ENCODE results near the gene SORCS2. TPM values are rescaled to one million over a fixed set of nuclear protein-coding genes. Genes with fewer than 3 reads are reported as not detected.
A peak's percentile ranks its signal among the peaks of the same experiment; 100 is the strongest.

The SORCS2 gene
- total and polyA plus RNA-seq, 2 of the 4 experiments (the other 2 are of a cell fraction) = 0.36 to 0.62 TPM

DNA sequence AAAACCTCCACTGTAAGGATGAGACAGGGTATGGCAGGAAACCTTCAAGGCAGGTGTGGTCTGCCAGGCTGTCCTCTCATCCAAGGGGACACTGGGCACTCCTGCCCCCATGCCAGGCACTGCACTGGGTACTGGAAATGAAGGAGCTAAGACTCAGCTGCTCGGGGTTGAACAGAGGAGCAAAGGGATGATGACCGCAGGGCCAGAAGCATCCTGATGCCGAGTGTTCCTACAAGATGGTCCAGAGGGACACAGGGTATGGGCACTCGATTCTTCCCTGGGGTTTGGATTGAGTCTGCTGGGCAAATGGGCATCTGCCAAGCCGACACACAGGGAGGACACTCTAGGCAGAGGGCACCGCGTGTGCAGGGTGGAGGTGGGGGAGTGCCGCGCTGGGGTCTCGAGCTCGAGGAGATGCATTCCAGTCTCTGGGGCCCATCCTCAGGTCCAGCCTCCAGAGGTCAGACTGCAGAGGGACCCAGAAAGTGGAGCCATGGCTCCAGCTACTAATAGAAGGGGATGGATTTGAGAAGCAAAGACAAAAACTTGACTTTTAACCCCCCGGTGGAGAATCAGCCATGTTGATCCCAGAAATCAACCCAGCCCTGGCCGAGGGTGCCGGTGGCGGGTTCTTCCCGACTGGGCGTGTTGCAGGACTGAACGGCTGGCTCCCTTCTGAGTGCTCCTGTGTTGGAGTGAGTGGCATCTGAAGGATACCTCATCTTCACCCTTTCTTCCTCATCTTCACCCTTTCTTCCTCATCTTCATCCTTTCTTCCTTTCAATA lies 500.3 kb downstream of the SORCS2 start:
- intact Hi-C loops (cut with micrococcal nuclease) = no loop called here
- no peak overlapping the region for H3K18ac ChIP-seq (ENCODE audit: low read depth, low read length)
- no peak overlapping the region for H3K4ac ChIP-seq (ENCODE audit: low read depth, low read length)

More for the DNA sequence above, 500.3 kb downstream of the SORCS2 start:
- no peak overlapping the region for H2BK20ac ChIP-seq (ENCODE audit: low read depth, low read length)
- no peaks in the 10 kb centered on the region for H3K36me3 ChIP-seq (ENCODE audit: control insufficient read depth, insufficient read depth, low read length)
- no peaks in the 10 kb centered on the region; the same call in 1 of the 2 replicates for H3K9me3 ChIP-seq (ENCODE audit: control insufficient read depth, insufficient read depth, low read length)
- no peak overlapping the region for H4K5ac ChIP-seq (ENCODE audit: low read depth, low read length)
- BruUV-seq (replicated peaks) = no TSS peak
- no peak overlapping the region for H3K4me3 ChIP-seq (ENCODE audit: insufficient read depth, low read depth, low read length)
- 67% methylated on average over 1 of the region's 18 CpGs; no CpG with 5 or more reads in 1 of the 2 experiments for WGBS, 2 experiments (ENCODE audit: extremely low coverage in 2 of 2, insufficient read length in 1 of 2)
- H3K27me3 ChIP-seq (ENCODE audit: control insufficient read depth, insufficient read depth, low read length) = peaks cover 44% of the 10 kb centered on the region
- H3K9ac ChIP-seq (ENCODE audit: low read depth, low read length) = no peak overlapping the region
- H2BK120ac ChIP-seq (ENCODE audit: low read depth, low read length) = no peak overlapping the region
- no peak overlapping the region for H3K4me2 ChIP-seq (ENCODE audit: low read depth, low read length)
- no peaks in the 10 kb centered on the region for H3K79me1 ChIP-seq (ENCODE audit: low read depth in 1 of 2, low read length in 2 of 2)
- no peaks in the 10 kb centered on the region for H4K20me1 ChIP-seq (ENCODE audit: insufficient read depth, low read length)
- dilution Hi-C loops (cut with HindIII; ENCODE audit: low sequenced_read_pairs, unreplicated experiment) (no loop called here), in situ Hi-C loops (cut with MboI; ENCODE audit: low sequenced_read_pairs) (no loop called here)
- no peak overlapping the region for H3K23ac ChIP-seq (ENCODE audit: low read depth, low read length)
- no peak overlapping the region for H2AK5ac ChIP-seq (ENCODE audit: low read depth, low read length)
- ChIA-PET CTCF (no interaction called here), POLR2A (ENCODE audit: unreplicated experiment) (no interaction called here)
- H2BK5ac ChIP-seq (ENCODE audit: low read depth, low read length, poor library complexity, severe bottlenecking) = no peak overlapping the region
- no peak for ATAC-seq (ENCODE audit: low read depth)
- H3K27ac ChIP-seq (ENCODE audit: insufficient read depth, low read length) = no peak overlapping the region
- no peak for DNase-seq
- H2AFZ ChIP-seq (replicated peaks; ENCODE audit: low read length, poor library complexity) = peak overlapping the region; percentile 32
- H3K4me1 ChIP-seq (ENCODE audit: control insufficient read depth, insufficient read depth, low read length) = no peaks in the 10 kb centered on the region
- no peak overlapping the region for H3K14ac ChIP-seq (replicated peaks; ENCODE audit: low read depth, low read length)
- H4K8ac ChIP-seq (ENCODE audit: low read depth in 2 of 2, low read length in 2 of 2) = no peak overlapping the region
- TF ChIP-seq BHLHE40 (IDR thresholded peaks at IDR 0.05; ENCODE audit: low read depth, low read length) (no peak), MAFK (IDR thresholded peaks at IDR 0.05; ENCODE audit: low read depth, low read length) (no peak), POLR2A (IDR thresholded peaks at IDR 0.05; ENCODE audit: low read depth, low read length) (no peak), RFX5 (IDR thresholded peaks at IDR 0.05; ENCODE audit: low read depth, low read length) (no peak), RAD21 (IDR thresholded peaks at IDR 0.05; ENCODE audit: low read length) (no peak), CEBPB (IDR thresholded peaks at IDR 0.05; ENCODE audit: low read depth, low read length) (no peak), CTCF (conservative IDR thresholded peaks at IDR 0.05; ENCODE audit: low read depth, low read length) (no peak), CHD1 (IDR thresholded peaks at IDR 0.05; ENCODE audit: low read depth, low read length) (no peak), RCOR1 (IDR thresholded peaks at IDR 0.05; ENCODE audit: insufficient replicate concordance, low read length) (no peak), SMC3 (IDR thresholded peaks at IDR 0.05; ENCODE audit: low read depth, low read length) (no peak), MAZ (IDR thresholded peaks at IDR 0.05; ENCODE audit: borderline replicate concordance, low read depth, low read length) (no peak), MXI1 (IDR thresholded peaks at IDR 0.05; ENCODE audit: borderline replicate concordance, low read depth, low read length) (no peak), FOS (IDR thresholded peaks at IDR 0.05; ENCODE audit: low read depth, low read length) (no peak)
- TF ChIP-seq, protein P1, sequence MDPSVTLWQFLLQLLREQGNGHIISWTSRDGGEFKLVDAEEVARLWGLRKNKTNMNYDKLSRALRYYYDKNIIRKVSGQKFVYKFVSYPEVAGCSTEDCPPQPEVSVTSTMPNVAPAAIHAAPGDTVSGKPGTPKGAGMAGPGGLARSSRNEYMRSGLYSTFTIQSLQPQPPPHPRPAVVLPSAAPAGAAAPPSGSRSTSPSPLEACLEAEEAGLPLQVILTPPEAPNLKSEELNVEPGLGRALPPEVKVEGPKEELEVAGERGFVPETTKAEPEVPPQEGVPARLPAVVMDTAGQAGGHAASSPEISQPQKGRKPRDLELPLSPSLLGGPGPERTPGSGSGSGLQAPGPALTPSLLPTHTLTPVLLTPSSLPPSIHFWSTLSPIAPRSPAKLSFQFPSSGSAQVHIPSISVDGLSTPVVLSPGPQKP (IDR thresholded peaks at IDR 0.05; ENCODE audit: borderline replicate concordance, low read depth, low read length) = no peak
- TF ChIP-seq, protein P2, sequence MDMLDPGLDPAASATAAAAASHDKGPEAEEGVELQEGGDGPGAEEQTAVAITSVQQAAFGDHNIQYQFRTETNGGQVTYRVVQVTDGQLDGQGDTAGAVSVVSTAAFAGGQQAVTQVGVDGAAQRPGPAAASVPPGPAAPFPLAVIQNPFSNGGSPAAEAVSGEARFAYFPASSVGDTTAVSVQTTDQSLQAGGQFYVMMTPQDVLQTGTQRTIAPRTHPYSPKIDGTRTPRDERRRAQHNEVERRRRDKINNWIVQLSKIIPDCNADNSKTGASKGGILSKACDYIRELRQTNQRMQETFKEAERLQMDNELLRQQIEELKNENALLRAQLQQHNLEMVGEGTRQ (IDR thresholded peaks at IDR 0.05; ENCODE audit: low read depth, low read length) = no peak
- H2AK9ac ChIP-seq (replicated peaks; ENCODE audit: low read depth, low read length, poor library complexity) = no peak overlapping the region
- no peaks in the 10 kb centered on the region for H3K9me1 ChIP-seq (ENCODE audit: insufficient read depth, low read length)
- H4K91ac ChIP-seq (ENCODE audit: insufficient read depth, low read depth, low read length) = no peak overlapping the region
- no peak overlapping the region for H3K56ac ChIP-seq (ENCODE audit: extremely low read depth, insufficient read depth, low read length)
- no peak overlapping the region for H2BK15ac ChIP-seq (ENCODE audit: low read depth, low read length)
